HuH-7 (cell line): ENCODE measurements around the gene FSTL4.
A peak's percentile ranks its signal among the peaks of the same experiment; 100 is the strongest.

Source experiments
- DNase-seq: peaks from one replicate; pipeline ENCODE4 v3.0.0; 2011; ENCODE audit warnings: low spot score

FSTL4 gene

DNA sequence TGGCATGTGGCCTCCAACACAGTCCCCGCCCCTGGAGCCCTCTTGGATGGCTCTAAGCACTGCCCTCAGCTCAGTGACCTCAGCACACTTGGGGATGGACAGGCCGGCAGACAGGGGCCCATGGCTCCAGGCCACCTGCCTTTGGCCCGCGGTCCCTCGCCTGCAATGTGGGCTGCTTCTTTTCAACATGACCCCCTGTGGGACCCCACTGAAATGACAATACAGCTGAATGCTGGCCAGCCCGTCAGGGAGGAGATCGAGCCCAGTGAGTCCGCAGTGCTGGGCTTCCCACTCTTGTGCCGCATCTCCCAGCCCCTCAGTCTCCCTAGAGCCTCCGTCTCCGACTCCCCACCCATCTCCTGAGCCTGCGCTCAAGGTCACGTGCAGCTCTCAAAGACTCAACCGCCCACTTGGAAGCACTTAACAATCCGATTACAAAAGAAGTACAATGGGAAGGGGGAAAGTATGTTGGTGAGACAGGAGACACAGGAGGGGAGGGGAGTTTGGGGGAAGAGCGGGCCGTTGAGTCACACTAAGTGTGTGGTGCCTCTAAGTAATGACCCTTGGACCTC is 321.6 kb downstream of the FSTL4 start:
- DNase-seq: no peak

DNA sequence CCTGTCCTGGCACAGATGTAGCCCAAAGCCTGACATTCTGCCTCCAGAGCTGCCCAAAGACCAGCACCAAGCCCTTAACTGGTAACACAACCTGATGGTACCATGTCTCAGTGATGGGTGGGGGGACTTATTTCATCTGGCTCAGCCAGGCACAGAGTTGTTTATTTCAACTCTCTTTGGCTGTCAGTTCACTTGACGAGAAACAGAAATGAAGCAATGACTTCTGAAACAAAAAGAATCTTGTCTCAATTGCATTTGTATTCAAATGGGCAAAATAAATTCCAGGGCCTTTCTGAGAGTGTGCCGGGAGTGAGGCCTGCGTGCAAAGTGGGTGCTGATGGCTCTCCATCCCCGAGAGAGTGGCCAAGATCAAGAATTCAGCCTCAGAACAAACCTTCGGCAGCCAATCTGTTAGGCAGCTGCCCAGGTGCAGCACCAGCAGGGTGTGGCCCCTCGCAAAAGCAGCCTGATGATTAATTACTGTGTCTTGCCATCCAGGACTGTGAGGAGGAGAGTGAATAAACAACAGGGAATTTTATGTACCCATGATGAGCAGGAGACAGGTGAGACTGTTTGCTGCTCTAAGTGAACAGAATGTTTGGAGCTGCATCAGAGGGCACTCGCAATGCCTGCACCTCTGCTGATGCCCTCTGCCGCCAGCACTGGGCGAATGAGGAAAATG is 322.5 kb downstream of the FSTL4 start:
- DNase-seq: no peak

DNA sequence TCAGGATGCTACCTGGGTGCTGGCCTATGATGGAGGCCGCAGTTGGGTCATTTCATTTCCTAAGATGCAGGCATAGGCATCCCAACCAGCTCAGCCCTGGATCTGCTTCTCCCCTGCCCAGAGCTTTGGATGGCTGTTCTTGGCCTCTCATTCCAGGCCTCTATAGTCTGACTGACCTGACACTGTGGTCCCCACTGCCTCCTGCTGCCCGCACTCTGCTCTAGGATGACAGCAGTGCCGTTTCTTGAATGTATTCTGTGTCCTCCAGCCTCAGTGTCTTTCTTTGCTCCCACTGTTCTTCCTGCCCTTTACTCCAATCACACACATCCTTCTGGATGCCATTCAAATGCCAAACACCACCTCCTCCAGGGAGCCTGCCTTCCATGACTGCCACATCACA is 324.8 kb downstream of the FSTL4 start:
- DNase-seq: peak; percentile 65

DNA sequence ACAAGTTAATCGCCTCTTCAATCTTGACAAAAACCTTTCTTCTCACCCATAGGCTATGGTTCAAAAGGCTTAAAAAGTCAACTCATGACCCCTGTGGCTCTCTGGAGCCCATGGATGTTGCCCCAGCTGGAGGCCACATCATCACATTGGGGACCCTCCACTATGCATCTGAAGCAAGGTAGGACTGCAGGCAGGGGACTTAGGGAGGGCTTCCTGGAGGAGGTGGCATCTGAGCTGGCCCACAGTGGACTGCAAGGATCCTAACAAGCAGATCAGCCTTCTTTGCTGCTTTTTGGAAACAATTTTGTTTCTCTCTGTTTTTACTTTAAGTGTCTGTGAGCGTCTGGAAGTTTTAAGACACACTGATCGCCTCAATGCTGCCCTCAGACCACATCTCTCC is 325.9 kb downstream of the FSTL4 start:
- DNase-seq: no peak

DNA sequence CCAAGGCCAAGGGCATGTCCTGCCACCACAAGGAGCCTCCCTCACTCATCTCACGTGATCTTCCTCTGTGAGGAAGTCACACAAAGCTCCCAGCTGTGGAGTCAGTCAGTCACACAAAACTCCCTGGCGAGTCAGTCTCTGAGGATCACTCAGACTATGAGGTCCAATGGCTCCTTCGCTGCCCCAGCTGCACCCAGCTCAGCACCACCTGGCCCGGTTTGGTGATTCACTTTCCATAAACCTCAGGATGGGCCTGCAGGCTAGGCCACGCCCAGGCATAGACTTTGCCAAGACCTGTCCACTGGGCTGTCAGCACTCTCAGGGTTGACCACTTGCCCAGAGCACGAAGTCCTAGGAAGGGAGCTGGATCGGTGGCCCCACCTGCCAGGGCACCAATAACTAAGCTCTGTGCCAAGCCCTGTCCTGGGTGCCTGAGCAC is 326.7 kb downstream of the FSTL4 start:
- DNase-seq: no peak

DNA sequence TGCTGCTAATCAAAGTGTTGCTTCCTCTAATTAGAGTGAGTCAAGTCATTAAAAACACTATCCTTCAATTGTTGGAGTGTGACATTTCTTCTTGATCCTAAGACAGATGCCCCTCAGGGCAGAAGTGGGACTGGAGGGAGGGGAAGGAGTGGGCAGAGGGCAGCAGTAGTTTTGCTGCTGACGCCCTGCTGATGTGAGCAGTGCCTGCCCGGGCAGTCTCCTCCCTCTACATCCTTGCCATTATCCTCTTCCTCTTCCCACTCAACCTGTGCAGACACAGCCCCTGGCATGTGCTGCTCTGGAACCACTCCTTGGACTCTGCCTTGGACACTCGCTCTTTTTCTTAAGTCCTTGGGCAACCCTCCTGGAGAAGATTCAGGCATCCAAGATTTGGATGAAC is 328.0 kb downstream of the FSTL4 start:
- no peak for DNase-seq

DNA sequence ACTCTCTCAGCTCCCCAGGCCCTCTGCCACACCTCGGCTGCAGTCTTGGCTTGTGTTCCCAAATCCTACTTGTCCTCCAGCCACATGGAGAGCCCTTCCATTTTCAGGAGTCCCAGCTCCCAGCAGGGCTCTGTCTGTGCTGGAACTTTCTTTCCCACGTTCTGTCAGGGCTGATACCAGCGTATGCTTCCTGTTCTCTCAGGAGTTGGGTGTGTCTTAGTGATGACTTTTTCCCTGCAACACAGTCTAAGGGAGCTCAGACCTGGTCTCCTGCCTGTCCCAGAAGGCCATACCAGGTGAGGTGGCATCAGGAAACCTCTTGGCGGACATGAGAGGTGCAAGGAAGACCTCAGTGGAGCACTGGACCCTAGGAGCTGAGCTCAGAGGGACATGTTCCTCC is 334.0 kb downstream of the FSTL4 start:
- DNase-seq: no peak

DNA sequence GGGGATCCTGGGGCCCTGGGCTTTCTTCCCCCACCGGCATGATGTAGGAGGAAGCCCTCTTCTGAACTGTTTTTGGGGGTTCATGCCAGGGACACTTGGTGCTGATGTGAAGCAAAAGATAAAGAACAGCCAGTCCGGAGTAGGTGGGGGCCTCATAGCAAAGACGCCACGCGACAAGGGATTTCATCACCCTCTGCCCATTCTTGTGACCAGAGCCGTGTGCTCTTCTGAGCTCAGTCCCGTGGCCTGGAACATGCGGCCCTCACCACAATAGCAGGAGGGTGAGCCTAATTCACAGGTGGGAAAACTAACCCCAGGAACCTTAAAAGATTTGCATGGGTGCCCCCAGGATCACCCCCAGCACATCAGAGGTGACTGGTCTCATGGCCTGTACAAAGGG is 334.6 kb downstream of the FSTL4 start:
- DNase-seq: no peak

DNA sequence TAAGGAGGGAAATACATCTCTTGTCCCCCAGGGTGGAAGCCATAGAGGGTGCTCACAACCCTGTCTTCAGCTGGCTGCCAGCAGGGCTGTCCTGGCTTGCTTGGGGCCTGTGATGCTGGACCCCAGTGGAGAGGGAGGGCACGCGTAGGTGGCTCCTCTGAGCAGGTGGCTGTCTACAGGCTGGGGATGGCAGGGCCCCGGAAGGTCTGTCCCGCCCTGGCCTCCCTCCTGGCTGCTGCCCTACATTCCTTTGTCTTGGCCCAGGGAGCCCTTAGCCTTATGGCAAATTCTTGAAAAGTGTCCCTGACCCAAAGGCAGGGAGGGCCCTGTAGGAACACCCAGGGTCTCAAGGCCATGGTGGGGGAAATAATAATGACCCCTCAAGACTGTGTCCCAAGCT is 336.2 kb downstream of the FSTL4 start:
- no peak for DNase-seq

DNA sequence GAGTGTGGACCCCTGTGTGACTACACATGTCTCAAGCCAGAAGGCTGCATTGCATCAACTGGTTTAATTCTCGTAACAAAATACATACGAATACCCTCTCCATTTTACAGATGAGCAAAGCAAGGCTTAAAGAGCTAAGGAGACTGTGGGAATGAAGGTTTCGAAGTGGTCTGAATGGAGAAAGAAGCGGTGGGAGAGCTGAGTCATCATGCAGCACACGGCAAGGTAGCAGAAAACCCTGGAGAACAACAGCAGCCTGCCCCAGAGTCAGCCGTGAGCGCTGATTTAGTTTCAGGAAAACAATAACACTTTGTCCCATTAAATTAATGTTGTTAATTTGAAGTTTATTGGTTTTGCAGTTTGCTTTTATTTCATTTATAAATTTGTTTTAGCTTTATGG is 336.7 kb downstream of the FSTL4 start:
- DNase-seq: no peak

DNA sequence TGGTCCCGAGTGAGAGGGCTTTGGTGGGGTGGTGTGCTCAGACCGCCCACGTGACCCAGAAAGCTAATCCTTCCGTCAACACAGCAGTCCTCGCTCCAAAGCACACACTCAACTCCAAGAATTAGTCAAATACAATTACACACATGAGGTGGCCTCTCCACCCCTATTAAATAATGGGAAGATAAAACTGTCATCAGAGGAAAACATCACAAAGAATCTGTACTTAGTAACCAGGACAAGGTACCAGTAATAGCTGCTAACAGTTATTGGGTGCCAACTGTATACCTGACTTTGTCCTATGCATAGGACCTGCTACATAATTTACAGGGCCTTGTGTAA is 337.8 kb downstream of the FSTL4 start:
- DNase-seq: peak; percentile 46

DNA sequence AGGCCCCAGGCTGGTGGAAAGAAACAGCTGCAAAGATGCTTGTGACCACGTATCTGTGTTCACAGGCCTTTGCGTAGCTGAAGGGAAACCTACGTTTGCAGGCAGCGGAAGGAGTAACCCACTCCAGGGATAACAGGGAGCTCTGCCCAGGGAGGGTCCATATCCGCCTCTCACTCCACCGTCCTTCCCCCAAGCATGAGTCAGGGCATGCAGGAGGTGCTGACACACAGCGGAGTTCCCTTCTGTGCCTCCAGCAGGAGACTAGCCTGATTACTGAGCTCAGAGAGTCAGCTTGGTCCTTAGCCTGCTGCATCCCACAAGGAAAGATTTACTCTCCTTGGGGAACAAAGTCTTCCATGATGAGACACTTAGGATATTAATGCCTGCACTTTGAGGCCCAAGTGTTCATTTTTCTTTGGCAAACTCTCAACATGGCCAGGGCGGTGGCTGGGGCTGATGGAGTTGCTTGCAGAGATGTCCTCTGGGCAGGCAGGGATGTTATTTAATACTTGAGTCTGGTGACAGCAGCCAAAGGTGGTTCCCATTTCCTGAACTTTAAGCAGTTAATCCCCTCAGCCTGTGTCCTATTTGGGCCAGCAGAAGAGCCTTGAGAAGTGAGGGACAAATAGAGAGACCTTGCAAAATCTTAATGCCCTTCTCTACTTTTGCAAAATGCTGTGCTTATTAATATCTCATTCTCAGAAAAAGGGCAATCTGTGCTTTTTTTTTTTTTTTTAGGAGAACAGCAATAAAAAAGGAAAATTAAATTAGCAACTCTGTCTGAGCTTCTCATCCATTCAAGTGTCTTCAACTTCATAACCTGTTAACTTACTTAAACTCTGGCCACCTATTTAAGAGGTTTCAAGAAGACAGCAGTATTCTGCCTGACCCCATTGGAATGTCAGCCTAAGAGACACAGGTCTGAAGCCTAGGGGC is 338.4 kb downstream of the FSTL4 start:
- no peak for DNase-seq

DNA sequence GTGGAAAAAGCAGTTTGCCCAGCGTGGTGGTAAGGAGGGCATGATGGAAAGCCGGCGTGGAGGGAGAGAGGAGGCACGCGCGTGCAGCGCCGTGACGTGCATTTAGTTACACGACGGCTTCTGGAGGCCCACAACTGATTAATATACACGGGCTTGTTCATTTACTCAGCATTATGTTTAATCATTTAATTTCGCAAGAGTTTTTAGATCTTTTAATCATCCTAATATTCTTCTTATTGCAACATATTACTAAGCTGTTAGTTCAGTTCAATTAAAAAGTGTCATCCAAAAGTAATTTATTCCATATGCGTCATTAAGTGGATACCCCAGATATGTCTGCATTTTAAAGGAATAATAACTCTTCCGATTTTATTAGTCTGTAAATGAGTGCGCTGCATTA is 340.0 kb downstream of the FSTL4 start:
- DNase-seq: no peak

DNA sequence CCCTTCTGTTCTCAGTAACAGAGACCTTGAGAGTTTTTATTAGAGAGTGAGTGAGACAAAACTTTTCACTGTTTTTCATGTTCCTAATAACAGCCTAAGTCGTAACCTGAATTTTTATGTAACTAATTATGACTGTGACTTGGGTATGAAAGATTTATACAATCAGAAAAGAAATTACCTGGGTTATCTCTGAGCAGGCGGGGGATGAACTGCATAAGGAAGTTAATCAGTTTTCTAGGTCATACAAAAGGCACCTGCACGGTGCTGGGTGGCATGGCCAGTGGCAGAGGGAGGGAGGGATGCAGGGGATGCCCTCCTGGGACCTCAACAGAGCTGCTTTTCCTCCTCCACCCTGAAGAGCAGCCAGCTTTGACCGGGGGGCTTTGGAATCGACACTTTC is 340.7 kb downstream of the FSTL4 start:
- no peak for DNase-seq

DNA sequence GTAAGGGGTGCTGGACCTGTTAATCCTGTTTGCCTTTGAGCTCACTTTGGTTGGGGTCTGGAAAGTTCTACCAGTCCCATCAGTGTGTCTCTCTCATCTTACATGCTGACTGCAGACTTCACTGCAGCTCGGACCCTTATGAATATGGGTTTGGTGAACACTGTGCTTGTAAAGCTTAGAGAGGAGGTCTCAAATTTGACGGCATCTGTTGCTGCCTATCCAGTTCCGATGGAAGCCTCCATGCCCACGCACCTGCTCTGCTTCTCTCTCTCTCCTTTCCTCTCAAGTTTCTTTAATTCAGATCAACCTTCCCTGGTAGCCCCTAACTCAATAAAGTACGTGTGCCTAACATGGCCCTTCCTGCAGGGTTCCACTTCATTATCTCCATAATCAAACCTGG is 342.6 kb downstream of the FSTL4 start:
- DNase-seq: no peak

DNA sequence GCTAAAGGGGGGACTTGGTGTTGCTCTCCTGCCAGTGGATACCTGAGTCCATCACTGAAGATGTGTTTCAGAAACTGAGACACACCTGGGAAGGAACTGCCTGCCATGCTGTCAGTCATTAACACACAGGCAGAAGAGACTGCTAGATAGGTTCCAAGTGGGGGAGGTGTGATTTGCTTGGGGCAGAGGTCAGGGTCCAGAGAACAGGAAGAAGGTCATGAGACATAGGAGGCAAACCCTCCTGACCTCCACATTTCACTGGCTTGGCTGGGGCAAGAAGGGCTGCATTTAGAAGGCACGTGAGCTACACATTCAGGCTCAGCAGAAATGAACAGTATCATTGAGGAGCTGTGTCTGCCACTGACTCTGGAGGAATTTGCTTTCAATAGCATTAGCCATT is 344.7 kb downstream of the FSTL4 start:
- no peak for DNase-seq

DNA sequence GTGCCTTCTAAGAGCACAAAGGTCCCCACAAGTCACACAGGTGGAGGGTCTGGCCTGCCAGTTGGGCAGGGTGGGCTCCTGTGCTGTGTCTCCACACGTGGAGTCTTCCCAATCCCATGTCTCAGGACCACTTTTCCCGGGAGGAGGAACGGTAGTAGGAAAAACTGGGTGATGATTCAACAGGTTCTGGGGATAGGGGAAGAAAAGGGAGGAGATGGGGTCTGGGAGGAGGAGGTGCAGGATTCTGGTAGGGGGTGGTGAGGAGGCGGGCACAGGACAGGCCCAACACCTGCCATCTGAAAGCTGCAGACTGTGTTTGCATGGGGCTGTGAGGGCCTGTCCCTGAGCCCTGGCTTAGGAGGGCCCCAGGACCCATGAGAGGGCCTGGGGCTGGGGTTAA is 345.4 kb downstream of the FSTL4 start:
- no peak for DNase-seq

DNA sequence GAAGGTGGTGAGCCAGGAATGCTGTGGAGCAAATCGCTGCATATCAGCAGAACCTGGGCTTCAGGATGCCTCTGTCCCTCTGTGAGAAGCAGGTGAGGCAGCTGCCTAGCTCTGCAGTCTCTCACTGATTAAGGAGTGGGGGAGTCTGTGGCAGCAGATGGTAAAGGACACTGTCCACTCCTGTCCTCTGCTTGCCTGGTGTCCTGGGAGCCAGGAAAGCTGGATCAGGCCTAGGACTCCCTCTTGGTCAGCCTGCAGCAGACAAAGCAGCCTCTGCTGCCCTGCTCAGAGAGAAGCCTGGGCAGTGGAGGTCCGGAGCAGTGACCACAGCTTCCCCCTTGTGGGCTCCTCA is 345.8 kb downstream of the FSTL4 start:
- DNase-seq: no peak

DNA sequence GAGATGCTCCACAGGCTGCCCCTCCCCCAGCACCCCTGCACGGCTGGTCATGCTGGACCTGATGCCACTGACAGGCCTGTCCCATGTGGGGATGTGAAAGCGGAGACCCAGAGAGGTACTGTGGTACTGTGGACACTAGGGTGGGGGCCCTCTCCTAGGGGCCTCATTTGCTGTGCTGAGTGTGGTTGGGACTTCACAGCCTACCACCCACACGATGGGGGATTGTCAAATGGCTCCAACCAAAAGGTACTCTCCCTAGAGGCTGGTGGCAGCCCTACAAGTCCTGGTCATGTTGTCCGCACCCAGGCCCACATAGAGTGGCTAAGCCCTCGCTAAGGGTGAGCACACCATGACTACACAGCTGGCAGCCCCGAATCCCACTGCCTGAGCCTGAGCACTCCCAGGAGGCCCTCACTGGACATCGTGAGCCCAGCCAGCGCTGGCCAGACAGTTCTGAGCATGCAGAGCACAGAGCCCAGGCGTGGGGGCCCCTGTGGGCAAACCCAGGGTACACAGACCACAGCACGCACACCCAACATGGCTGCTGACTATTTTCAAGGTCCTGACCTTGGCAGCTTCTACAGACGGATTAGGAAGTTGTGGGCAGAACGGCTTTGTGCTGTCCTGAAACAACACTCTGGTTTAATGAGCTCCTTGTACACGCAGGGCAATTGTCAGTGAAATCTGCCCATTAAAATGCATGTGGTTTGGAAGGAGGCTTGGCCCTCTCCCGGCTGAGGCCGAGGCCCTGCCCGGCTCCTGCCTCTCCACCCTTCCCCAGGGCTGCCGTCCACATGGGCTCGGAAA is 346.4 kb downstream of the FSTL4 start:
- no peak for DNase-seq

DNA sequence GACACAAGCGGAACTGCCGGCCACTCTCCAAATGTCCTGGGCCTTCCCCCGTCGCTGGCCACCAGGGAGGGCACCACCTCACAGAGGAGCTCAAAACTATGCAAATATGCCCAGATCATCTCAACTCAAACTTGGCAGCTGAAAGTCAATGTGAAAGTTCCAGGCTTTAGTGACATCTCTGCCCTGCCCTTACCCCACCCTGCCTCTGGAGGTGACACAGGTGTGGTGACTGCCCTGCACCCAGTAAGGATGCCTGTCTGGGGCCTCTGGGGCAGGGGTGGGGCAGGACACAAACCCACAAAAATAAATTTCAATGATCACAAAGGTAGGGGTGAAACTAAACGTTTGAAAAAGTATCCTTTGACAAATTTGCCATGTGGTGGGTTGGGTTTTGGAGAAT is 347.1 kb downstream of the FSTL4 start:
- no peak for DNase-seq

DNA sequence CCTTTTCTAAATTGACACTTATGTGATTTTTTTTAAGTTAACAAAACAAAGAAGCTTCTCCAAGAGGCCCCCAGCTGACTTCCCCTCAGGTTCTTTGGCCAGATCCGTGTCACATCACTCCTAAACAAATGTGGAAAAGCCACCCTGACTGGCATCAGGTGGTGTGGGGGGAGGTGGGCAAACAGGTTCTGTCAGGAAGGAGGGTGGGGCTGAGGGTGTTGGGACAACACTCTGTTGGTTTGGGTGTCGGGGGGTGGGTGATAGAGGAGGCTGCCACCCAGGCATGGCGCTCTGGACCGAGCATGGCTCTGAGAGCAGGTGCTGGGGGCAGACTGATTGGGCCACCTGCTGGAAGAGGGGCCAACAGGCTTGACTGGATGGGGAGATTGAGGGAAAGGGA is 349.7 kb downstream of the FSTL4 start:
- DNase-seq: no peak

DNA sequence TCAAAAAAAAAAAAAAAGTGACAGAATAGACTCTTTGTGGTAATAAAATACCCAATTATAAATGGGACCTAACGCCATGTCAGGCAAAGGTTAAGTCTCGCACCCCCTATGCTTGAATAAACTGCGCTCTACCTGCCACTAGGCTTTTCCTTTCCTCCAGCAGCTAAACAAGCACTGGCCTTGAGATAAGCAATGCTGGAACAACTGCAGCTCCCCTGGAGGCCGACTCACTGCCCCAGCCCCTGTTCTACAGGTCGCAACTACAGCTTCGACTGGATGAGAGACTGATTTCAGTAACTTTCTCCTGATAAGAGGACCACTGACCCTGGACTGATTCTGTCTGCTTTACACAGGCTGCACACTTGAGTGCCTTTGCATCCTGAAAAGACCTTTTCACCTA is 350.3 kb downstream of the FSTL4 start:
- DNase-seq: peak; percentile 46

DNA sequence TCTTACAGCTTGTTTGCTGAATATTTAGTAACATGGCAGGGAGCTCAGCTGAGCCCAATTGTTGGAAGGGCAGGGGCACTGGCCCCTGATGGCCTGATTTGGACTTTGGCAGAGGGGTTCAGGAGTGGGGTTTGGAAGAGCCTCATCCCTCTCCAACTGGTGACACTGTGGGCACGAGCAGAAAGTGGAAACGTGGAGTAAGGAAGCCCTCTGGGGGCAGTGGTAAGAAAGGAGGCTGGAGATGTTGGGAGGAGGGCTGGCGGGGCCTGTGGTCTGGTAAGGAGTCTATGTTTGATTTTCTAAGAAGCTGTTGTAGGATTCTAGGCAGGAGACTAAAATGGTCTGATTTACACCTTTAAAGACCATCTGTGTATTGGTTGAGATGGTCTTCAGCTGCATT is 351.6 kb downstream of the FSTL4 start:
- DNase-seq: no peak
